GM21737 (cell line): ENCODE results near the gene CCDC134.
"Not testable (repeated sequence)": the region's sequence is repeated elsewhere in the genome, so short reads cannot be mapped to it uniquely, and the experiment has no call there.

Experiments
- ATAC-seq: cut with Tn5 transposase; IDR thresholded peaks from one replicate; pipeline ENCODE4 v1.9.1; 2021; ENCODE audit warnings: mild to moderate bottlenecking, moderate library complexity; ENCODE audit not compliant: unreplicated experiment

The CCDC134 gene

GRCh38 chr22:41822317-41823057 is 22.0 kb downstream of the CCDC134 start:
- no peak for ATAC-seq

GRCh38 chr22:41823797-41824196 is 23.3 kb downstream of the CCDC134 start:
- ATAC-seq: no peak

- ATAC-seq: no peak
Observed at GRCh38 chr22:41825376-41825775, 24.9 kb downstream of the CCDC134 start.

- ATAC-seq: no peak
Observed at GRCh38 chr22:41826021-41826420, 25.5 kb downstream of the CCDC134 start.

- no peak for ATAC-seq
Observed at GRCh38 chr22:41826430-41827383, 26.2 kb downstream of the CCDC134 start.

- no peak for ATAC-seq
Observed at GRCh38 chr22:41827671-41828070, 27.2 kb downstream of the CCDC134 start.

- ATAC-seq: no peak
Observed at GRCh38 chr22:41828516-41828915, 28.0 kb downstream of the CCDC134 start.

- no peak for ATAC-seq
Observed at GRCh38 chr22:41830174-41830573, 29.7 kb downstream of the CCDC134 start.

- ATAC-seq: no peak
Observed at GRCh38 chr22:41831383-41831782, 30.9 kb downstream of the CCDC134 start.

- ATAC-seq: no peak
Observed at GRCh38 chr22:41831828-41832552, 31.5 kb downstream of the CCDC134 start.

- peak; percentile 80 for ATAC-seq
Observed at GRCh38 chr22:41832553-41833368, 32.3 kb downstream of the CCDC134 start, which contains the start of gene SREBF2. SREBF2 (plus strand) TSS chr22:41833105; CDS start chr22:41833271, 166 bp downstream.

- ATAC-seq: peak; percentile 13
Observed at GRCh38 chr22:41833369-41834004, 33.0 kb downstream of the CCDC134 start.

- no peak for ATAC-seq
Observed at GRCh38 chr22:41834005-41834944, 33.8 kb downstream of the CCDC134 start.

- ATAC-seq: not testable (repeated sequence)
Observed at GRCh38 chr22:41835462-41835861, 35.0 kb downstream of the CCDC134 start.

GRCh38 chr22:41836551-41836950 is 36.1 kb downstream of the CCDC134 start:
- no peak for ATAC-seq

- ATAC-seq: no peak
Observed at GRCh38 chr22:41838842-41839618, 38.6 kb downstream of the CCDC134 start.

GRCh38 chr22:41840216-41840615 is 39.7 kb downstream of the CCDC134 start:
- ATAC-seq: no peak
